SK-N-SH treated with all-trans-retinoic acid at 6 μM for 48 hours (cell line): Measurements from ENCODE around the gene CLN5.

Experiments
- ATAC-seq: fragments of 200-7000 bp; cut with Tn5 transposase; 3 replicates; pipeline ENCODE4 v1.9.1; 2020; ENCODE audit warnings: mild to moderate bottlenecking, moderate library complexity
- ARNTL ChIP-seq: fragments of 450-650 bp; formaldehyde crosslinking; IDR thresholded peaks from 2 replicates; pipeline ENCODE4 v1.5.0; 2020; ENCODE audit warnings: low read depth, mild to moderate bottlenecking, moderate library complexity, borderline replicate concordance
- BACH2 ChIP-seq: fragments of 250-450 bp; sonication (Bioruptor Pico); IDR thresholded peaks from 2 replicates; pipeline ENCODE4 v1.9.0; 2021; ENCODE audit warnings: mild to moderate bottlenecking, borderline replicate concordance
- CREB5 ChIP-seq: fragments of 250-450 bp; sonication (Bioruptor Pico); IDR thresholded peaks from 2 replicates; pipeline ENCODE4 v1.5.1; 2020; ENCODE audit warnings: low read depth, mild to moderate bottlenecking, moderate library complexity
- CSDC2 ChIP-seq: fragments of 250-450 bp; sonication (Bioruptor Pico); IDR thresholded peaks from 2 replicates; pipeline ENCODE4 v1.5.0; 2020; ENCODE audit warnings: mild to moderate bottlenecking, moderate library complexity
- CSRNP3 ChIP-seq: fragments of 250-450 bp; sonication (Bioruptor Pico); IDR thresholded peaks from 2 replicates; pipeline ENCODE4 v1.5.1; 2021; ENCODE audit warnings: mild to moderate bottlenecking, moderate library complexity
- GLIS3 ChIP-seq: fragments of 250-450 bp; sonication (Bioruptor Pico); IDR thresholded peaks from 2 replicates; pipeline ENCODE4 v1.5.0; 2020; ENCODE audit warnings: mild to moderate bottlenecking, moderate library complexity
- ISL1 ChIP-seq: fragments of 250-450 bp; sonication (Bioruptor Pico); IDR thresholded peaks from 2 replicates; pipeline ENCODE4 v2.1.2; 2022; ENCODE audit warnings: mild to moderate bottlenecking, moderate library complexity
- PPARA ChIP-seq: fragments of 250-450 bp; sonication (Bioruptor Pico); IDR thresholded peaks from 2 replicates; pipeline ENCODE4 v1.5.0; 2020; ENCODE audit warnings: mild to moderate bottlenecking, borderline replicate concordance
- RARB ChIP-seq: fragments of 250-450 bp; sonication (Bioruptor Pico); IDR thresholded peaks from 2 replicates; pipeline ENCODE4 v1.8.0; 2021; ENCODE audit warnings: mild to moderate bottlenecking, moderate library complexity
- SNAI2 ChIP-seq: fragments of 250-450 bp; sonication (Bioruptor Pico); IDR thresholded peaks from 2 replicates; pipeline ENCODE4 v1.5.0; 2020; ENCODE audit warnings: mild to moderate bottlenecking, moderate library complexity
- ZFP3 ChIP-seq: fragments of 250-450 bp; sonication (Bioruptor Pico); IDR thresholded peaks from 2 replicates; pipeline ENCODE4 v1.5.0; 2020; ENCODE audit warnings: mild to moderate bottlenecking, moderate library complexity
- ZFP30 ChIP-seq: fragments of 450-650 bp; formaldehyde crosslinking; IDR thresholded peaks from 2 replicates; pipeline ENCODE4 v1.5.0; 2022; ENCODE audit warnings: mild to moderate bottlenecking, moderate library complexity
- ZNF565 ChIP-seq: fragments of 450-650 bp; formaldehyde crosslinking; conservative IDR thresholded peaks from 2 replicates; pipeline ENCODE4 v1.5.0; 2020; ENCODE audit warnings: low read depth, mild to moderate bottlenecking, moderate library complexity
- ZNF70 ChIP-seq: fragments of 450-650 bp; formaldehyde crosslinking; IDR thresholded peaks from 2 replicates; pipeline ENCODE4 v1.5.0; 2020; ENCODE audit warnings: mild to moderate bottlenecking, moderate library complexity
- ZNF8 ChIP-seq: fragments of 450-650 bp; formaldehyde crosslinking; IDR thresholded peaks from 2 replicates; pipeline ENCODE4 v1.5.0; 2020; ENCODE audit warnings: mild to moderate bottlenecking, moderate library complexity
- TF ChIP-seq, protein P1 (sequence below): fragments of 250-450 bp; sonication (Bioruptor Pico); IDR thresholded peaks from 2 replicates; pipeline ENCODE4 v1.5.0; 2020; ENCODE audit warnings: mild to moderate bottlenecking, moderate library complexity
- TF ChIP-seq, protein P2 (sequence below): fragments of 250-450 bp; sonication (Bioruptor Pico); IDR thresholded peaks from 2 replicates; pipeline ENCODE4 v1.8.0; 2020; ENCODE audit warnings: mild to moderate bottlenecking, moderate library complexity, borderline replicate concordance

CLN5 gene

GRCh38 chr13:76943646-76944045 is 48.2 kb upstream of the CLN5 start:
- no peak for ATAC-seq
- TF ChIP-seq ZFP30 (CRISPR knock-in tag) (no peak), ZNF565 (no peak), CSRNP3 (no peak), PPARA (CRISPR knock-in tag) (no peak), ARNTL (CRISPR knock-in tag) (no peak)
- TF ChIP-seq, protein P1, sequence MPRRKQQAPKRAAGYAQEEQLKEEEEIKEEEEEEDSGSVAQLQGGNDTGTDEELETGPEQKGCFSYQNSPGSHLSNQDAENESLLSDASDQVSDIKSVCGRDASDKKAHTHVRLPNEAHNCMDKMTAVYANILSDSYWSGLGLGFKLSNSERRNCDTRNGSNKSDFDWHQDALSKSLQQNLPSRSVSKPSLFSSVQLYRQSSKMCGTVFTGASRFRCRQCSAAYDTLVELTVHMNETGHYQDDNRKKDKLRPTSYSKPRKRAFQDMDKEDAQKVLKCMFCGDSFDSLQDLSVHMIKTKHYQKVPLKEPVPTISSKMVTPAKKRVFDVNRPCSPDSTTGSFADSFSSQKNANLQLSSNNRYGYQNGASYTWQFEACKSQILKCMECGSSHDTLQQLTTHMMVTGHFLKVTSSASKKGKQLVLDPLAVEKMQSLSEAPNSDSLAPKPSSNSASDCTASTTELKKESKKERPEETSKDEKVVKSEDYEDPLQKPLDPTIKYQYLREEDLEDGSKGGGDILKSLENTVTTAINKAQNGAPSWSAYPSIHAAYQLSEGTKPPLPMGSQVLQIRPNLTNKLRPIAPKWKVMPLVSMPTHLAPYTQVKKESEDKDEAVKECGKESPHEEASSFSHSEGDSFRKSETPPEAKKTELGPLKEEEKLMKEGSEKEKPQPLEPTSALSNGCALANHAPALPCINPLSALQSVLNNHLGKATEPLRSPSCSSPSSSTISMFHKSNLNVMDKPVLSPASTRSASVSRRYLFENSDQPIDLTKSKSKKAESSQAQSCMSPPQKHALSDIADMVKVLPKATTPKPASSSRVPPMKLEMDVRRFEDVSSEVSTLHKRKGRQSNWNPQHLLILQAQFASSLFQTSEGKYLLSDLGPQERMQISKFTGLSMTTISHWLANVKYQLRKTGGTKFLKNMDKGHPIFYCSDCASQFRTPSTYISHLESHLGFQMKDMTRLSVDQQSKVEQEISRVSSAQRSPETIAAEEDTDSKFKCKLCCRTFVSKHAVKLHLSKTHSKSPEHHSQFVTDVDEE, result no peak
- TF ChIP-seq, protein P2, sequence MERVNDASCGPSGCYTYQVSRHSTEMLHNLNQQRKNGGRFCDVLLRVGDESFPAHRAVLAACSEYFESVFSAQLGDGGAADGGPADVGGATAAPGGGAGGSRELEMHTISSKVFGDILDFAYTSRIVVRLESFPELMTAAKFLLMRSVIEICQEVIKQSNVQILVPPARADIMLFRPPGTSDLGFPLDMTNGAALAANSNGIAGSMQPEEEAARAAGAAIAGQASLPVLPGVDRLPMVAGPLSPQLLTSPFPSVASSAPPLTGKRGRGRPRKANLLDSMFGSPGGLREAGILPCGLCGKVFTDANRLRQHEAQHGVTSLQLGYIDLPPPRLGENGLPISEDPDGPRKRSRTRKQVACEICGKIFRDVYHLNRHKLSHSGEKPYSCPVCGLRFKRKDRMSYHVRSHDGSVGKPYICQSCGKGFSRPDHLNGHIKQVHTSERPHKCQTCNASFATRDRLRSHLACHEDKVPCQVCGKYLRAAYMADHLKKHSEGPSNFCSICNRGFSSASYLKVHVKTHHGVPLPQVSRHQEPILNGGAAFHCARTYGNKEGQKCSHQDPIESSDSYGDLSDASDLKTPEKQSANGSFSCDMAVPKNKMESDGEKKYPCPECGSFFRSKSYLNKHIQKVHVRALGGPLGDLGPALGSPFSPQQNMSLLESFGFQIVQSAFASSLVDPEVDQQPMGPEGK (CRISPR knock-in tag), result no peak
- TF ChIP-seq, all 23 proteins: peak for 0

DNA sequence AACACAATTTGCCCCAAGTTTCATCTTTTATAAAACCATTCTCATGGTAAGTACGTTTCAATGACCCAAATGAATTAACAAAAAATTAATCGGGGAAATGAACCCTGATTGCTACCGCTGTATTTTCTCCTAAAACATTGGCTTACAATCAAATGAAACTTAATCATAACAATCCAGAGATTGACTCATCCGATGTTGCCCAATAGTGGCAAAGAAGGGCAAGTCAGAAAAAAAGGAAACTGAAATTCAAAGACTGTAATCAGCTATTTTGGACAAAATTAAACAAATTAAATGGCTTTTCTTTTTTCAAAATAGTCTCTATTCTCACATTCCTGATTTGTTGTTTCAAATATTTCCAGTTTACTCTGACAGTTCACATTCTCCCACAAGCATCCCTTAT is 47.4 kb upstream of the CLN5 start:
- TF ChIP-seq ISL1 (CRISPR knock-in tag) (0 out of 2 replicates have a peak, but pooled peaks have one; percentile 6), CSDC2 (CRISPR knock-in tag) (no peak)
- no peak for ATAC-seq

GRCh38 chr13:76948149-76948548 is 43.7 kb upstream of the CLN5 start, which contains the start of gene ACOD1:
TSS of gene ACOD1 (plus strand) at chr13:76948511. CDS start at chr13:76948559, 48 bp downstream.
- TF ChIP-seq, protein P2 (CRISPR knock-in tag), result no peak
- TF ChIP-seq RARB (CRISPR knock-in tag) (no peak), ZNF8 (CRISPR knock-in tag) (no peak), ZNF565 (no peak), ZNF70 (CRISPR knock-in tag) (no peak), BACH2 (CRISPR knock-in tag) (no peak), ZFP3 (CRISPR knock-in tag) (no peak), SNAI2 (CRISPR knock-in tag) (no peak), GLIS3 (CRISPR knock-in tag) (no peak), ARNTL (CRISPR knock-in tag) (no peak), ISL1 (CRISPR knock-in tag) (no peak), CREB5 (CRISPR knock-in tag) (no peak), CSDC2 (CRISPR knock-in tag) (no peak)
- TF ChIP-seq, protein P1, result no peak
- ATAC-seq, result no peak
